Gastroesophageal sphincter (tissue), 3 donors: Measurements from ENCODE around the gene XPNPEP1.

Experiments
- POLR2AphosphoS5 ChIP-seq: sonication (generic); formaldehyde crosslinking; IDR thresholded peaks from one replicate; pipeline ENCODE4 v1.6.1; 2017; ENCODE audit warnings: antibody characterized with exemption
- TF ChIP-seq, protein P1 (sequence below), 4 experiments: fragments of 200-600 bp in 2 of 4; fragments of 450-650 bp in 2 of 4; sonication (generic) in 1 of 4; IDR thresholded peaks; one replicate each; pipeline ENCODE4 v1.5.1; 2017 to 2019; ENCODE audit warnings: antibody characterized with exemption in 4 of 4, mild to moderate bottlenecking in 2 of 4, moderate library complexity in 2 of 4

GRCh38 chr10:109886037-109886780 is 37.1 kb downstream of the XPNPEP1 start:
- TF ChIP-seq, protein P1, sequence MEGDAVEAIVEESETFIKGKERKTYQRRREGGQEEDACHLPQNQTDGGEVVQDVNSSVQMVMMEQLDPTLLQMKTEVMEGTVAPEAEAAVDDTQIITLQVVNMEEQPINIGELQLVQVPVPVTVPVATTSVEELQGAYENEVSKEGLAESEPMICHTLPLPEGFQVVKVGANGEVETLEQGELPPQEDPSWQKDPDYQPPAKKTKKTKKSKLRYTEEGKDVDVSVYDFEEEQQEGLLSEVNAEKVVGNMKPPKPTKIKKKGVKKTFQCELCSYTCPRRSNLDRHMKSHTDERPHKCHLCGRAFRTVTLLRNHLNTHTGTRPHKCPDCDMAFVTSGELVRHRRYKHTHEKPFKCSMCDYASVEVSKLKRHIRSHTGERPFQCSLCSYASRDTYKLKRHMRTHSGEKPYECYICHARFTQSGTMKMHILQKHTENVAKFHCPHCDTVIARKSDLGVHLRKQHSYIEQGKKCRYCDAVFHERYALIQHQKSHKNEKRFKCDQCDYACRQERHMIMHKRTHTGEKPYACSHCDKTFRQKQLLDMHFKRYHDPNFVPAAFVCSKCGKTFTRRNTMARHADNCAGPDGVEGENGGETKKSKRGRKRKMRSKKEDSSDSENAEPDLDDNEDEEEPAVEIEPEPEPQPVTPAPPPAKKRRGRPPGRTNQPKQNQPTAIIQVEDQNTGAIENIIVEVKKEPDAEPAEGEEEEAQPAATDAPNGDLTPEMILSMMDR (IDR thresholded peaks at IDR 0.05): no peak
- no peak for TF ChIP-seq POLR2AphosphoS5
